HepG2 (cell line): Measurements from ENCODE around the gene LRP10. TPM values are rescaled to one million over a fixed set of nuclear protein-coding genes. Genes with fewer than 3 reads are reported as not detected.

Experiments
- EED ChIP-seq: sonication (generic); formaldehyde crosslinking; IDR thresholded peaks from 2 replicates; pipeline ENCODE4 v1.5.0; 2020; ENCODE audit warnings: mild to moderate bottlenecking, missing genetic modification reagents
- FOXO1 ChIP-seq: sonication (generic); formaldehyde crosslinking; IDR thresholded peaks from 2 replicates; pipeline ENCODE4 v1.4.0; 2020; ENCODE audit warnings: missing genetic modification reagents
- GLI4 ChIP-seq: sonication (generic); formaldehyde crosslinking; IDR thresholded peaks from 2 replicates; pipeline ENCODE4 v1.5.1; 2020; ENCODE audit warnings: missing genetic modification reagents, mild to moderate bottlenecking, moderate library complexity, borderline replicate concordance
- MIER3 ChIP-seq: IDR thresholded peaks from 2 replicates; pipeline ENCODE4 v1.6.1; 2016; ENCODE audit warnings: missing compliant biosample characterization, borderline replicate concordance
- MTF2 ChIP-seq: sonication (generic); formaldehyde crosslinking; IDR thresholded peaks from 2 replicates; pipeline ENCODE4 v1.5.0; 2020; ENCODE audit warnings: missing genetic modification reagents, borderline replicate concordance
- MXD4 ChIP-seq: IDR thresholded peaks from 2 replicates; pipeline ENCODE4 v1.6.1; 2016; ENCODE audit warnings: mild to moderate bottlenecking, missing biosample characterization, missing genetic modification reagents
- PITX1 ChIP-seq: sonication (generic); formaldehyde crosslinking; IDR thresholded peaks from 2 replicates; pipeline ENCODE4 v1.5.1; 2020; ENCODE audit warnings: mild to moderate bottlenecking, missing genetic modification reagents
- PTBP1 ChIP-seq: fragments of 200-400 bp; formaldehyde crosslinking; IDR thresholded peaks from 2 replicates; pipeline ENCODE4 v1.6.1; 2018; ENCODE audit warnings: low read length, low read depth; ENCODE audit not compliant: poor library complexity, severe bottlenecking
- RBFOX2 ChIP-seq: fragments of 200-400 bp; formaldehyde crosslinking; IDR thresholded peaks from 2 replicates; pipeline ENCODE4 v1.6.1; 2017; ENCODE audit warnings: low read depth, mild to moderate bottlenecking, low read length
- TBP ChIP-seq: sonication (generic); formaldehyde crosslinking; IDR thresholded peaks from 2 replicates; pipeline ENCODE4 v1.5.0; 2020; ENCODE audit warnings: missing genetic modification reagents
- TEAD3 ChIP-seq: optimal IDR thresholded peaks from 2 replicates; pipeline ENCODE3; 2016; ENCODE audit warnings: borderline replicate concordance
- ZNF558 ChIP-seq: sonication (generic); formaldehyde crosslinking; IDR thresholded peaks from 2 replicates; pipeline ENCODE4 v1.9.0; 2022; ENCODE audit warnings: mild to moderate bottlenecking, missing genetic modification reagents, borderline replicate concordance
- ZNF589 ChIP-seq: sonication (generic); formaldehyde crosslinking; conservative IDR thresholded peaks from 2 replicates; pipeline ENCODE4 v1.8.0; 2022; ENCODE audit warnings: mild to moderate bottlenecking, moderate library complexity, missing genetic modification reagents
- polyA plus RNA-seq, 8 experiments: library from polyadenylated mRNA; depleted of rRNA in 3 of 8; stranded (reverse) in 7 of 8; unstranded in 1 of 8; fragments of >200 nt; fragmentation: Illumina TruSeq in 4 of 8; extraction: Trizol in 4 of 8; gene quantifications; 2 replicates each; pipeline versions ENCODE4 v1.2.1 to v1.2.3, GENCODE V29; 2011 to 2016; ENCODE audit warnings: low read depth in 4 of 8, missing spikeins in 1 of 8, mixed read lengths in 1 of 8; ENCODE audit not compliant: insufficient read depth in 1 of 8
- total RNA-seq, 5 experiments: library from RNA; depleted of rRNA; stranded (reverse); fragments of >200 nt; fragmentation: Illumina TruSeq; extraction: Trizol; gene quantifications; 2 replicates each; pipeline ENCODE4 v1.2.3, GENCODE V29; 2016; ENCODE audit warnings: low read depth in 1 of 5
- TF ChIP-seq, protein P1 (sequence below): sonication (generic); formaldehyde crosslinking; IDR thresholded peaks from 2 replicates; pipeline ENCODE4 v1.5.1; 2020; ENCODE audit warnings: missing genetic modification reagents, mild to moderate bottlenecking, borderline replicate concordance
- TF ChIP-seq, protein P2 (sequence below): IDR thresholded peaks from 2 replicates; pipeline ENCODE4 v1.6.1; 2016; ENCODE audit warnings: missing compliant biosample characterization, missing genetic modification reagents, borderline replicate concordance
- TF ChIP-seq, protein P3 (sequence below): sonication (generic); formaldehyde crosslinking; IDR thresholded peaks from 2 replicates; pipeline ENCODE4 v1.5.0; 2020; ENCODE audit warnings: mild to moderate bottlenecking, missing genetic modification reagents, borderline replicate concordance
- TF ChIP-seq, protein P4 (sequence below): IDR thresholded peaks from 2 replicates; pipeline ENCODE4 v1.6.1; 2016
- TF ChIP-seq, protein P5 (sequence below): sonication (generic); formaldehyde crosslinking; IDR thresholded peaks from 2 replicates; pipeline ENCODE4 v1.4.0; 2020; ENCODE audit warnings: mild to moderate bottlenecking, low read depth, missing genetic modification reagents

The LRP10 gene
- total and polyA plus RNA-seq, 2 of the 13 experiments (the other 11 are each of a cell fraction or from before 2014, with no cell fraction given): 16.9 to 45.2 TPM

DNA sequence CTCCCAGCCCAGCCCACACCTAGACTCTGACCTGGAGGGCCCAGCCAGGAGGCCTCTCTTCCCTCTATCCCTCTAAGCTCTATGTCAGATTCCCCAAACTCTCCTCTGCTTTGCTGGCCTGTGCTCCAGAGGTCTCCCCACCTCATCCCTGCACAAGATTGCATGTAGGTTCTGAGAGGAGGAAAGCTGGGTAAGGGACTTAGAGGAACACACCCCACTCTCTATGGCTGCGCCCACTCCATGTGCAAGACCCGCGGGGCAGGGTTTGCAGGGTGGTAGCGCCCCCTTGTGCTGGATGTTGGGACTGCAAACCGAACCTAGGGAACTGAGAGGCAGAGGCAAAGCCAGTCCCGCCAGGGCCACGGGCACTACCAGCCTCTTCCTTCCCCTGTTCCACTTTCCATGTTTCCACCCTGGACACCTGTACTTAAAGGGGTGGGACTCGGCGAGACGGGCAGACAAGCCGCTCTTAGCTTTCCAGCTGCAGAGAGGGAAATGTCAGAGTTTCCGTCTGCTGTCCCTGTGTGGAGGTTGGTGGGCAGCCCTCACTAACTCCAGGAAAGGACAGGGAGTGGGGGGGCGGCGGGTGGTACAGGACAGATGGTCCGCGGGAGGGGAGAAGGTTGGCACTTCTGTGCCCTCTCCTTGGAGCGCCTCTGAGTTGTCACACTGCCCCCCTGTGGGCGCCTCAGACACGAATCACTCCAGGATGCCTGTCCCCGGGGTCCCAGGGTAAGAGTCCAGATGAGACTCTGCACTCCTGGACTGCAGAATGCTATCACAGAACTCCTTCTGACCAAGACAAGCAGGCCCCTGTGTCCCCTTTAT, 18.4 kb upstream of the LRP10 start (continued):
- TF ChIP-seq, protein P1, sequence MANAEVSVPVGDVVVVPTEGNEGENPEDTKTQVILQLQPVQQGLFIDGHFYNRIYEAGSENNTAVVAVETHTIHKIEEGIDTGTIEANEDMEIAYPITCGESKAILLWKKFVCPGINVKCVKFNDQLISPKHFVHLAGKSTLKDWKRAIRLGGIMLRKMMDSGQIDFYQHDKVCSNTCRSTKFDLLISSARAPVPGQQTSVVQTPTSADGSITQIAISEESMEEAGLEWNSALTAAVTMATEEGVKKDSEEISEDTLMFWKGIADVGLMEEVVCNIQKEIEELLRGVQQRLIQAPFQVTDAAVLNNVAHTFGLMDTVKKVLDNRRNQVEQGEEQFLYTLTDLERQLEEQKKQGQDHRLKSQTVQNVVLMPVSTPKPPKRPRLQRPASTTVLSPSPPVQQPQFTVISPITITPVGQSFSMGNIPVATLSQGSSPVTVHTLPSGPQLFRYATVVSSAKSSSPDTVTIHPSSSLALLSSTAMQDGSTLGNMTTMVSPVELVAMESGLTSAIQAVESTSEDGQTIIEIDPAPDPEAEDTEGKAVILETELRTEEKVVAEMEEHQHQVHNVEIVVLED (CRISPR knock-in tag): peak; percentile 51; the same call in 1 of the 2 replicates
- TF ChIP-seq TBP (CRISPR knock-in tag) (peak; percentile 85; the same call in 1 of the 2 replicates), FOXO1 (peak; percentile 62; the same call in 1 of the 2 replicates), ZNF589 (CRISPR knock-in tag) (no peak), PITX1 (CRISPR knock-in tag) (peak; percentile 88; the same call in 1 of the 2 replicates), MTF2 (peak; percentile 98), MIER3 (CRISPR knock-in tag) (peak; percentile 86; the same call in 1 of the 2 replicates), ZNF558 (CRISPR knock-in tag) (peak; percentile 73; the same call in 1 of the 2 replicates), RBFOX2 (no peak), TEAD3 (peak; percentile 80), PTBP1 (peak; percentile 98), EED (CRISPR knock-in tag) (peak; percentile 95; the same call in 1 of the 2 replicates), MXD4 (CRISPR knock-in tag) (peak; percentile 86), GLI4 (CRISPR knock-in tag) (peak; percentile 97)
- TF ChIP-seq, protein P2, sequence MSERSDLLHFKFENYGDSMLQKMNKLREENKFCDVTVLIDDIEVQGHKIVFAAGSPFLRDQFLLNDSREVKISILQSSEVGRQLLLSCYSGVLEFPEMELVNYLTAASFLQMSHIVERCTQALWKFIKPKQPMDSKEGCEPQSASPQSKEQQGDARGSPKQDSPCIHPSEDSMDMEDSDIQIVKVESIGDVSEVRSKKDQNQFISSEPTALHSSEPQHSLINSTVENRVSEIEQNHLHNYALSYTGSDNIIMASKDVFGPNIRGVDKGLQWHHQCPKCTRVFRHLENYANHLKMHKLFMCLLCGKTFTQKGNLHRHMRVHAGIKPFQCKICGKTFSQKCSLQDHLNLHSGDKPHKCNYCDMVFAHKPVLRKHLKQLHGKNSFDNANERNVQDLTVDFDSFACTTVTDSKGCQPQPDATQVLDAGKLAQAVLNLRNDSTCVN (CRISPR knock-in tag): peak; percentile 83
- TF ChIP-seq, protein P3, sequence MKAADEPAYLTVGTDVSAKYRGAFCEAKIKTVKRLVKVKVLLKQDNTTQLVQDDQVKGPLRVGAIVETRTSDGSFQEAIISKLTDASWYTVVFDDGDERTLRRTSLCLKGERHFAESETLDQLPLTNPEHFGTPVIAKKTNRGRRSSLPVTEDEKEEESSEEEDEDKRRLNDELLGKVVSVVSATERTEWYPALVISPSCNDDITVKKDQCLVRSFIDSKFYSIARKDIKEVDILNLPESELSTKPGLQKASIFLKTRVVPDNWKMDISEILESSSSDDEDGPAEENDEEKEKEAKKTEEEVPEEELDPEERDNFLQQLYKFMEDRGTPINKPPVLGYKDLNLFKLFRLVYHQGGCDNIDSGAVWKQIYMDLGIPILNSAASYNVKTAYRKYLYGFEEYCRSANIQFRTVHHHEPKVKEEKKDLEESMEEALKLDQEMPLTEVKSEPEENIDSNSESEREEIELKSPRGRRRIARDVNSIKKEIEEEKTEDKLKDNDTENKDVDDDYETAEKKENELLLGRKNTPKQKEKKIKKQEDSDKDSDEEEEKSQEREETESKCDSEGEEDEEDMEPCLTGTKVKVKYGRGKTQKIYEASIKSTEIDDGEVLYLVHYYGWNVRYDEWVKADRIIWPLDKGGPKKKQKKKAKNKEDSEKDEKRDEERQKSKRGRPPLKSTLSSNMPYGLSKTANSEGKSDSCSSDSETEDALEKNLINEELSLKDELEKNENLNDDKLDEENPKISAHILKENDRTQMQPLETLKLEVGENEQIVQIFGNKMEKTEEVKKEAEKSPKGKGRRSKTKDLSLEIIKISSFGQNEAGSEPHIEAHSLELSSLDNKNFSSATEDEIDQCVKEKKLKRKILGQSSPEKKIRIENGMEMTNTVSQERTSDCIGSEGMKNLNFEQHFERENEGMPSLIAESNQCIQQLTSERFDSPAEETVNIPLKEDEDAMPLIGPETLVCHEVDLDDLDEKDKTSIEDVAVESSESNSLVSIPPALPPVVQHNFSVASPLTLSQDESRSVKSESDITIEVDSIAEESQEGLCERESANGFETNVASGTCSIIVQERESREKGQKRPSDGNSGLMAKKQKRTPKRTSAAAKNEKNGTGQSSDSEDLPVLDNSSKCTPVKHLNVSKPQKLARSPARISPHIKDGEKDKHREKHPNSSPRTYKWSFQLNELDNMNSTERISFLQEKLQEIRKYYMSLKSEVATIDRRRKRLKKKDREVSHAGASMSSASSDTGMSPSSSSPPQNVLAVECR (CRISPR knock-in tag): peak; percentile 74
- TF ChIP-seq, protein P4, sequence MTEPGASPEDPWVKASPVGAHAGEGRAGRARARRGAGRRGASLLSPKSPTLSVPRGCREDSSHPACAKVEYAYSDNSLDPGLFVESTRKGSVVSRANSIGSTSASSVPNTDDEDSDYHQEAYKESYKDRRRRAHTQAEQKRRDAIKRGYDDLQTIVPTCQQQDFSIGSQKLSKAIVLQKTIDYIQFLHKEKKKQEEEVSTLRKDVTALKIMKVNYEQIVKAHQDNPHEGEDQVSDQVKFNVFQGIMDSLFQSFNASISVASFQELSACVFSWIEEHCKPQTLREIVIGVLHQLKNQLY (CRISPR knock-in tag): no peak
- TF ChIP-seq, protein P5, sequence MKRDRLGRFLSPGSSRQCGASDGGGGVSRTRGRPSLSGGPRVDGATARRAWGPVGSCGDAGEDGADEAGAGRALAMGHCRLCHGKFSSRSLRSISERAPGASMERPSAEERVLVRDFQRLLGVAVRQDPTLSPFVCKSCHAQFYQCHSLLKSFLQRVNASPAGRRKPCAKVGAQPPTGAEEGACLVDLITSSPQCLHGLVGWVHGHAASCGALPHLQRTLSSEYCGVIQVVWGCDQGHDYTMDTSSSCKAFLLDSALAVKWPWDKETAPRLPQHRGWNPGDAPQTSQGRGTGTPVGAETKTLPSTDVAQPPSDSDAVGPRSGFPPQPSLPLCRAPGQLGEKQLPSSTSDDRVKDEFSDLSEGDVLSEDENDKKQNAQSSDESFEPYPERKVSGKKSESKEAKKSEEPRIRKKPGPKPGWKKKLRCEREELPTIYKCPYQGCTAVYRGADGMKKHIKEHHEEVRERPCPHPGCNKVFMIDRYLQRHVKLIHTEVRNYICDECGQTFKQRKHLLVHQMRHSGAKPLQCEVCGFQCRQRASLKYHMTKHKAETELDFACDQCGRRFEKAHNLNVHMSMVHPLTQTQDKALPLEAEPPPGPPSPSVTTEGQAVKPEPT: peak; percentile 94
